HG03064 (cell line): ENCODE data around the gene CNTN5.
"Not testable (repeated sequence)": the region's sequence is repeated elsewhere in the genome, so short reads cannot be mapped to it uniquely, and the experiment has no call there.

Source experiments
- ATAC-seq: cut with Tn5 transposase; IDR thresholded peaks from one replicate; pipeline ENCODE4 v1.9.1; 2021; ENCODE audit warnings: low read depth; ENCODE audit not compliant: unreplicated experiment

Gene CNTN5

DNA sequence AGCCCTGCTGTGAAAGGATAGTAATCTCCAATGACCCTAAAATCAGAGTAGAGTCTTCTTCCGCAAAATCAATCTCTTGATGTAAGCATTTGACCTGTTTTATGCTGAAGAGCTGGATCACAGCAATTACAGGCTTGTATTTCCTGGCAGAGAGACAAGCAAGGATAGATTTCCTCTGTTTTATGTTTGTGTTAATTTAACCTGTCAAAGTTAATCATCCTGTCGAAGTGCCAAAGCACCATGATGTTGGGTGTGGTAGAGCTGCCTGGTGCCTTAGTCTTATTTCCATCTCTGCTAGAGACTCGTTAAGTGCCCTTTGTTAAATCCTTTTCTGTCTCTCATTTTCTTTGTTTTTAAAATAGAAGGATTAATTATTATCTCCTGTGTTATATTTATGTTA is 248.1 kb downstream of the CNTN5 start:
- no peak for ATAC-seq

DNA sequence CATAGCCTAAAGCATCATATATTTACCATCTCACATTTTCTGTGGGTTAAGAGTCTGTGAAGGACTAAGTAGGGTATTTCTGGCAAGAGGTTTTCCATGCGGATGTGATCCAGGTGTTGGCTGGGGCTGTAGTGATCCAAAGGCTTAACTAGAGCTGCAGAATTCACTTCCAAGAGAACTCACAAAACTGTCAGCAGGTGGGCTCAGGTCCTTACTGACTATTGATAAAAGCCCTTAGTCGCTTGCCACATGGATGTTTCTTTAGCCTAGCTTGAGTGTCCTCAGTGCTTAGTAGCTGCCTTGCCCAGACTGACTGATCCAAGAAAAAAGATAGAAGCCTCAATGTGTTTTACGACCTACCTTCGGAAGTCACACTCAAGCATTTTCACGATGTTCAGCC is 250.8 kb downstream of the CNTN5 start:
- no peak for ATAC-seq

DNA sequence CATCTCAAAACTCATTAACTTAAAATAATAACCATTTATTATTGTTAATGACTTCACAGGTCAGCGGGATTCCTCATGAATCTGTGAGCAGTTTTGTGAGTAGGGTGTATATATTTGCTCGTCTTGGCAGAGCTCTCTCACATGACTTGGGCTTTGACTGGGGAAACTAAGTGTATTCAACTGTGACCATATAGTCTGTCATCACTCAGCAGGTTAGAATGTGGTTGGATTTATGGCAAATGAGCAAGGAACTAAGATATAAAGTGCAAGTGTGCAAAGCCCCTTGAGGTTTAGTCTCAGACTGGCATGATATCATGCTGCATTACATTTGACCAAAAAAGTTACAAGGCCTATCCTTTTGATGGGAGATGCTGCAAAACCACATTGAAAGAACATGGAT is 254.8 kb downstream of the CNTN5 start:
- no peak for ATAC-seq

DNA sequence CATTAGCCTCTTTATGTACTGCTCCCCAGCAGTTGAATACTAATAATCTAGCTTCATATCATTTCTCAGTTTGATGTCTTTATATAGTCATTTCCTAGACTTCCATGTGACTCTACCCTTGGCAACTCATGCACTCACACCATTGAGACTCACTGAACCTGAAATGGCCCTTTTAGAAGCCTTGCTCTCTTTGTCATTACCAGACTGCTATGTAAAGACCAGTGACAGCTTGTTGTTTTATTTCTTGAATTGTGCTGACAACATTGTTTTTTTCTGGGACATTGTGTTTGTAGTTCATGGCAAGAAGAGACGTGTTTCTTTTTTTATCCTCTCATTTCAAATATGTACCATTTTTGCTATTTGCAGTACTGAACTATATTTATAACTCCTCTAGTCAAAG is 256.5 kb downstream of the CNTN5 start:
- ATAC-seq, result no peak

DNA sequence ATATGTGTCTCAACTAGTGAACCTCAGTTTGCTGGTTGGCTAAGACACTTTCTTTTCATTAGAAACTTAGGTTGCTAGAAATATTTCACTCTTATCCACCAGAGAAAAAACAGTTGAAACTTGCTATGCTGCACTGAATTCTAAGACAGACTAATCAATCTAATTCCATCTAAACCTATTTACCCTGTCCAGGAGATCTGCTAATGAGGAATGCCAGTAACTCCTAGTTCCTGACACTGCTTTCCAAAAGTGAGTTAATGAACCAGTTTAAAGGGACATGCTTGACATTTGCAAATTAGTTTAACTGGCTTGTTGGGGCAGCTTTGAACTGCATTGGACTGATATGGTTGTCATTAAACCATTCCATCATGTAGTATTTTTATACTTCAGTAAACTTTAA is 258.5 kb downstream of the CNTN5 start:
- no peak for ATAC-seq

DNA sequence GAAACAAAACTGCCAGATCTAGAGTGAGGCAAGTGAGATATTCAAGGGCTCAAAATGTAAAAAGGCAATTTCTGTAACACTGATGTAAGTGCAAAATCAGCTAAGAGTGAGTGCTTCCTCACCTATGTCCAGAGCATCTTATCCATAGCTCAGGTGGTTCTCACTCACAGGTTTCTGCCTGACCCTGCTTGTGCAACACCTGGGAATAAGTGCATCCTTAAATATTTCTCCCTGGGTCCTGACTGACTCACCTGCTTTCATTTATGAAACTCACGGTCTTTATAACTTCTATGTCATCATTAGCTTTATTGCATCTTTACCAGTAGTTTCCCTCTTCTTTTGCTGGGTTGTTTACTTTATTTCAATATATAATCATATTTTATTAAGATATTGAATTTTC is 260.6 kb downstream of the CNTN5 start:
- no peak for ATAC-seq

DNA sequence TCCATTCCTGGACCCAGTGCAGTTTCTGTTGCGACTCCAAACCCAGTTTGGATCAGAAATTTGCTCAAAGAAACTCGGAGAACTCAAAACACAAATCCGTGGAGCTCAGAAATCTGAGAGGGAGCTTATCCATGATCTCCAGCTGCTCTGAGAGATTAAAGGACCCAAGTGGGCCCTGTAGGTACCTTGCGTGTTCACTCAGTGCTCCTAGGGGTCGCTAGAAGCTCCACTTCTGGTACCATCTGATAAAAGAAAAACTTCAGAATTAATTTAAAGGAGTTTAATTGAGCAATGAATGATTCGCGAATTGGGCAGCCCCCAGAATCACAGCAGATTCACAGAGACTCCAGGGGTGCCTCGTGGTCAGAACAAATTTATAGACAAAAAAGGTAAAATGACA is 277.2 kb downstream of the CNTN5 start:
- ATAC-seq, result not testable (repeated sequence)

DNA sequence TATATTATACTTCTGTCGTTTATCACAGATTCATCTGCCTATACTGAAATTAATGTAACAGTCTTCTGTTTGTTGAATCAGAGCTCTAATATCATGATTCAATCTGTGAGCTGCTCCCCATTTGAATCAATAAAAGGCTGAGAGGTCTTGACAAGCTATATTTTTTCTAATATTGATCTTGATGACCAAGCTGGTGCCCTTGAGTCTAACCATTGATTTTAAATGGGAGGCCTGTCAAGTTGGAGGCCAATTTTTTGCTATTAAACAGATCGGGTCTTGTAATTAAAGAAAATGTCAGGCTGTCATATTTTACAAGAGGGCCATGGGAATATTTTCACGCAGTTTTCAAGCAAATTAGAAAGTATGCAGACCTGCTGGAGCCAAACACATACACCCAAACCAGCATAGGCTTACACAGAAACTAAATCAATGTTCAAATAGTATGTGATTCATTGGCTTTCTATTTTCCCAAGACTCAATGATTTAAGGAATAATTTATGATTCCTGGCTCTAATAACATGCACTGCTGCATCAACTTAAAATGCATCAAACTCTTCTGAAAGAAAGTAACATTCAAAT is 286.9 kb downstream of the CNTN5 start:
- ATAC-seq, result no peak

DNA sequence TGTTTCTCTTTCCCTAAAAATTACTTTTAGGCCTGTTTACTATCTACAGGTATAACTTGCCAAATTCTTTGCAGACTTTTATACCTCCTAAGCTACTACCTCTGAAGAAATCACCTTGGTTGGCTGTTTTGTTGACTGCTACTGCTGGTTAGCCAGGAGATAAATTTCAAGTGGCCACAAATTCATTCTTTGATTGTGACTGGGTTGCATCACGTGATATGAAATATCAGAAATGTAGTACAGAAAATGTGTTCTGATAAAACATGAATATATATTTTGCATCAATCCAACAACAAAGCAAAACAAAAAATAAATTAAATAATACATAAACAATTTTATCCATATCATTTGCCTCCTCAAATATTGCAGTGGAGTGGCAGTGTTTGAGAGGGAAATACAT is 291.1 kb downstream of the CNTN5 start:
- no peak for ATAC-seq

DNA sequence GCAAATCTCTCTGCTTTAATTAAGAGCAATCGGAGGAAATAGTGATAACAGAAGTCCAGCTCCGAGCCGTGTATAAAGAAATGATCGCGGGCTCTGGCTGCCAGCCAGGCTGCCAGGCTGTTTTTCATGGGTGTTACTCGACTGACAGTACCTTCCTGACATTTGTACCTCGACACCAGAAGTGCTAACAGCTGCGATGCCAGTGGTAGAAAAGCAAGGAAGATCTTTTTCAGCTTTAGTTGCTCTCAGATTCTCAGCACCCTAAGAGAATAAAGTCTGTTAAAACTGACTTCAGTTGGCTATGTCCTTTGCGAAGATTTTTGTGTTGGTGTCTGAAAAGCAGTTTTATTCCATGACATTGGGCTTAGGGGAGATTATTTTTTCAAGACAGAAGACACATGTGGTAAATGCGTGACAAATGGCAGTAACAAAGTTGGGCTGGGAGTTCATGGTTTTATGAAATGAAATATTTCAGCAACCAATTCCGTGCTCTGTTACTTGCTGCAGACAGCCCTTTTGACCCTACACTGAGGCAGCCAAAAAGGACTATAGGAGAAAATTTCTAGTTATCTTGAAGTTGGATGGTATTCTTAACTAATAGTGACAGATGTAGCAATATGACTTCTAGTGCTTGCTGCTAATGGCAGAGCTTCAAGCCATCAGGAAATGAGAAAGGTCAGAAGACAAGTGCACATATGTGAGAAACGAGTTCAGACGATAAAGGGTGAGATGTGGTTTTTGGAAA is 296.2 kb downstream of the CNTN5 start:
- ATAC-seq, result no peak

DNA sequence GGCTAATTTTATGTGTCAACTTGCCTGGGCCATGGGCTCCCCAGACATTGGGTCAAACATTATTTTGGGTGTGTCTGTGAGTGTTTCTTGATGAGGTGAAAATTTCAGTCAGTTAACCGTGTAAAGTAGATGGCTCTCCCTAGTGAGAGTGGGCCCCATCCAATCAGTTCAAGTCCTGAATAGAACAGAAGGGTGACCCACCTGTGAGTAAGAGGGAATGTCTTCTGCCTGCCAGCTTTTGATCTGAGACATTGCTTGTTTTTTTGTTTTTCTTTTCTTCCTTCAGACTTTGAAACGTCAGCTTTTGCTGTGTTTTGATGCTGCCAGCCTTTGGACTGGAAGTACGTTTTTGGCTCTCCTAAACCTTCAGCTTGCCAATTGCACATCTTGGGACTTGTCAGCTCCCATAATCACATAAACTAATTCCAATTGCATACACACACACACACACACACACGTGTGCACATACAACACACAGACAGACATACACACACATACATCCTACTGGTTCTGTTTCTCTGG is 300.1 kb downstream of the CNTN5 start:
- no peak for ATAC-seq

DNA sequence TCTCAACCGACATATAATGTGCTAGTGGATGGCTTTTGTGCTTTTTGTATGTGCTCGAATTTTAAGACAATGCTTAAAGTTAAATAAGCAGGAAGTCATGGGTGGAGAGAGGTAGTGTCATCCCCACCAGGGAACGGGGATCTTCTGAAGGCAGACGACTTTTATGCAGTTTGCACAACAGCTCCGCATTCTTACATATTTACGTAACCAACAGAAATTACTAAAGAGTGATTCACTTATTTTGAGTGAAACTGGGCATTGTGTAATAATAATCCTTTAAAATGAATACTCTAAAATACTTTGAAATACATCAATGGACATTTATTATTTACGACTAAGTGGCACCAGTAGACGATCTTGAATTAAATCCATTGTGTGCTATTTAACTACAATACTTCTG is 305.1 kb downstream of the CNTN5 start:
- ATAC-seq, result no peak

DNA sequence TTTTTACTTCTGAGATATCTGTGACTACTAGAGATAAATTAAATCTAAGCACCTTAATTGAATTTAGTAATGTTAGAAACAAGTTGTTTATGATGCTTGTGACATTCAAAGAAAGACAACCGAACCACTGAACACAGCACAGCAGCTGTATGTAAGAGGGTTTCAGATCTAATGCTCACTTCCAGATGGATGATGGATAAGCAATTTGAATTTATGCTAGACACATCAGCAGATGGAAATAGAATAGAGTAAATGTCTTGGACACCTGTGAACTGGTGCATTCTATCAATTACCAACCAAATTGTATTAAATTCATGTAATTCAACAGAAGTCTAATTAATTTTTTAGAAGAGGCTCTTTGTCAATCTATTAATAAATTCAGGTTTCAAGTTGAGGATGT is 306.3 kb downstream of the CNTN5 start:
- ATAC-seq, result no peak

DNA sequence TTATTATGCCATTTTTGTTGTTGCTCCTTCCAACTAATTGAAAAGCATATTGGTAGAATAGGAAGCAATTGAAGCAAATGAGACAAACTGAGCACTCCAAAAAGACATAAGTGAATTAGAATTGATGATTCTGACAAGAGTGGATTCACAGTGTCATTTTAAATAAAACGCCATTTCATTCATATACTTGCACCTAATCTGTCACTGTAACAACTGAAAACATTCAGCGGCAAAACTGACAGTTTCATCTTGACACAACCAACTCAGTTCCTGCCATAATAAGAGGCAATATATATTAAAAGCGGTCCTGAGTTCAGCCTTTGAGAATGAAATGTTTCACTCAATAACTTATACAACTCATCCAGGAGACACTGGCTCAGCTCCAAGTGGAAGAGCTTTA is 306.8 kb downstream of the CNTN5 start:
- ATAC-seq, result no peak

DNA sequence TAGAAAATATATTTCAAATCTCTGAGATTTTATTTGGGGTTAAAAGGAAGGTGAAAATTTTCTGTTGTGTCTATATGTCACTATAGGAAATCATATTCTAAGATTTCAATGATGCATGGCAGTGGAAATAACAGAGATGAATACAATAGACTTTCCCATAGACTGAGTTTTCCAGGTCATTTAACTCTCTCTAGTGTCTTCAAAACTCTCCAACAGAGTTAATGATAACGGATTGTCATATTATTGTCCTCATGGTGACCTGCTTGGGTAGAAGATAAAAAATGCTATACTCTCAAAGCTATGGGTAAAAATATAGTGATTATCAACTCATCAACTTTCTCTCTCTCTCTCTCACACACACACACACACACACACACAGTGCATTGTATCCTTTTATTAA is 312.9 kb downstream of the CNTN5 start:
- no peak for ATAC-seq

DNA sequence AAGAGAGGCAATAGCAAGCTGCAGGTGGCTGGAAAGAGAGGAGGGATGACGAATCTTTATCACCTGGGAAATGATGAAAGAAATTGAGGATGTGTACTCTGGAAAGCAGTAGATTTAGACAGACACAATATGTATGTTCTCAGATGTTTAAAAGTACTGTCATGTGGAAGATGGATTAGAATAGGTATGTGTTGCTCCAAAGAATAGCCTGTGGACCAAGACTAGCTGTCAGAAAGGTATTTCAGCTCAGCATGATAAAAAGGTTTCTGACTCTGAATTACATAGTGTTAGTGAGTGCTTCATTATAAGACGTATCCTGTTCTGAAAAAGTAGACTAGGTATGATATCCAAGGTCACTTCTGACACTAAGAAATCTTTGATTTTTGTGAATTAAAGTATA is 322.4 kb downstream of the CNTN5 start:
- no peak for ATAC-seq

DNA sequence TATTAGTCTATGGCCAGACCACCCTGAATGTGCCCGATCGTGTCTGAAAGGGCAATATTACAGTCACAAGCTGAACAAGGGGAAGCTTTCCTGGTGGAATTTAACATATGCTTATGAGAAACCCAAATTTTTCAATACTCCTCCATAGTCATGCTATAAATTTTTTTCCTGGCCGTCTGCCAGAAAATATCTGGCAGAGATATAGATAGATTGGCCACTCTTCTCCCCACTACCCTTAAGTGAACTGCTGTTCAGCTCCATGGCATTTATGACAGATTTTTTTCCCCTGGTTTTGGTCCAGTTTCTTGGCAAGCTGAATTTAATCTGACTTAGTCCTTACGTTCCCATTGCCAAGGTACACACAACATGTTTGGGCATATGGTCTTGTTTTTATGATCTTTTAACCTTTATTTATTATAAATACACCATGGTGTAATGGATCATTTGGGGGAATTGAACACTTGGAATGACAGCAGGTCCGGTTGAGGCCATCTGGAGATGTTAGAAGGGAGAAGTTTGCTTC is 328.5 kb downstream of the CNTN5 start:
- ATAC-seq, result no peak

DNA sequence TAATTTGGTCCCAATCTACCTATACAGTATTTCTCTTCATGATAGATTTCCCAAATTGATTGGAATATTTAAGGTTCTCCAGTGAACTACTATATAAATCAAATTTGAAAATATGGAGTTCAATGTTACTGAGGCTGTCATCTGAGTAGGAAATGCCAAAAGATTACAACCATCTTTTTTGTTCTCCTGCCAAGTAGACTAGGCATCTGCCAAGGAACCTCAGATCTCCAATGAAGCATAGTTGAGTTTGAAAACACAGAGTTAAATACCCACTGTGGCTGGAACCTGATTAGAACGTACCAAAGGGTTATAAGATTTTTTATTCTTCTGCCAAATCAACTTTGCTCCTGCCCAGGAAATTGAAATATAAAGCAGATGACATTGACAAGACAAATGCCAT is 330.9 kb downstream of the CNTN5 start:
- no peak for ATAC-seq

DNA sequence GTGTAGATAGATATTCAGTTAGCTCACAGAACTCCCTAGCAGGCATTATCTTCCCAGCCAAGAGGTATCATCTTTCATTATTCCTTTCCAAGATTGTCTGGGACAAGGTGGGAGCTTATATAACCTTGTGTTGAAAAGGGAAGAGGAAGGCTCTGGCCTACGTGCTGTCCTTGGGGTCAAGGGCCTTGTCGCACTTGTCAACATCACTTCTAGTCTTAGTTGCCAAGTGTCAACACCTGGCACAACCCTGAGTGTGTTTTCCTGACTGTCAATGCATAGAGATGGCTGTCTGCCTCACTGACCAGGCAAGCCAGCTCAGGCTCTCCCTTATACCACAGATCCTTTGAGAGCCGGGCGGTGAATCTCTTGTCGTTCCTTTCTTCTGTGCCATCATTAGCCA is 331.9 kb downstream of the CNTN5 start:
- no peak for ATAC-seq

DNA sequence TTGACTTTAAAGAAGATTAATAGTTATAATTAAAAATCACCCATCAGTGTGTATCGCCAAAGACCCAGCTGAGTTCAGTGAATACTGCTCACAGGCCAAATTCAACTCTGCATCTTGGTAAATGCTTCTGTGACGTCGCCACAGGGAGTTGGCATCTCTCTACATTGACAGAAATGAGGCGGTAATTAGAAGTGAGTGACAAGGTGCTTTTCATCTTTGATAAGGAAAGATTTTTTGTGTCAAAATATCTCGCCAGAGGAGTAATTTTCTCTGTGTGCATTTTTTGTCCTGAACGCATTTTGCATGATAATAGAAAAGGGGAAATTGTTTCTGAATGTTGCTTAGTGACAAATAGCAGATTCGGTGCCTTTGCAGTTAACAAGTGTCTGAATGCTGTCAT is 345.8 kb downstream of the CNTN5 start:
- no peak for ATAC-seq

DNA sequence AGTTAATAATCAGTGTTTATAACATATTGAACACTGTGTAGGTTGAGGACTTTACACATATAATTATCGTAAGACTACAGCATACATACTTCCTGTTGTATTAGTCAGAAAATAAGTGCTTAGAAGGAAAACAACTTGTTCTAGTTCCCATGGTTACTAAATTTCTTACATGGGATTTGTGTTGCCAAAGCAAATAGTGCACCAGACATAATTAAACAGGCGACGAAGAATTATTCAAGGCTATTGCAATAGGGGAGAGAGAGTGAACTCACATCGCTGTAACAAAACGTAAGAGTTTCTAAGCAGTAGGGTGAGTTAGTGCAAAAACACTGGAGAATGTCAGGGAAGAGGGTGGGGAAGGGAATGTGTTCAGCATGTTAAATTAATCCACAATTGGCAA is 347.8 kb downstream of the CNTN5 start:
- no peak for ATAC-seq

DNA sequence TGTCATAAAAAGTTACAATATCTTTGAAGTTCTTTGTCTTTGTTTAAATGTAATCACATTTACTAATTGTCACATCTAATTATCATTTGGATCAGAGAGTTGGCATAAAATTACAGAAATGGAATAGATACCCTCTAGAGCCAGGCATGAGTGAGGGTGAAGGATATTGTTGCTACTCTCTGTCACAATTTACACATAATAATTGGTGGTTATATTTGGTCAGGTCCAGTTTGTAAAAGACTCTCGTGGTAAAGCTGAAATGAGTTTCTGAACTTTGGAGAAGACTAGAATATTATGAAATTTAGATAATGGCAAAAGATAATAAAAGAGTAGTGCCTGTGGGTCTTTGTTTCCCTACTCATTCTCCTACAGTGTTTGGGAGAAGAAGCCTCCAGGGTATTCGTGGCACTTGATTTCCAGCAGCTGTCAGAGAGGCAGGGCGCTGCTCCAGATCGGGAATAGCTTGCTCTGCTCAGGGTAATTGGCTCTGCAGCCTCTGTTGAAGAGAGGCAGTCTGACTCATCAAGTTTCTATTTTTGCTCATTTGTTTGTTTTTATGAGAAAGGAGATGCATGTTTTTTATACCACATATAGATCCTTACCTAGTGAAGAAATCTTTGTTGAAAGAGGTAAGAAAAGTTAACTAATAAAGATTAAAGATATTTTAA is 349.9 kb downstream of the CNTN5 start:
- no peak for ATAC-seq
